GM20431 (cell line): ENCODE data around the gene MAML3.

Experiments used
- in situ Hi-C: fragments of 300-500 bp; cut with MseI, MboI; formaldehyde crosslinking; loops from one replicate; pipeline ENCODE4 v1.15.0; 2020; ENCODE audit warnings: low sequenced_read_pairs; ENCODE audit not compliant: unreplicated experiment

MAML3 gene

DNA sequence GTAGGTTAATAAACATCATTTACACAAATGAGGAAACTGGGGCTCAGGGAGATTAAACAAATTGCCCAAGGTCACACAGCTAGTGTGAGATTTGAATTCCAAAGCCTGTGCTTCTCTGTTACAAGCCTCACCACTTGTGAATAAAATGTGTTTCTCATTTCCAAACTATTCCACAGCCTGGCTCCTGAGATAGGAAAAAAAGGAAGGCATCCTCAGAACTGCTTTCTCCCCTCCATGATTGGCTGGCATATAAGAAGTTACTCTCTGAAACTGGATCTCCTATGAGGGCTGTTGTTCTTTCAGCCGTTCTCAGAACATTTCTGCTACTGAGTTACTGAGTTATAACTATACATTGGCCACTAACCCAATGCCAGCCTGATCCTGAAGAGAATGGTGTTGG lies 237.9 kb downstream of the MAML3 start:
- in situ Hi-C loops, result no loop called here

- in situ Hi-C loops, result no loop called here
These were observed 238.9 kb downstream of the MAML3 start for GRCh38 chr4:139915037-139915436.

DNA sequence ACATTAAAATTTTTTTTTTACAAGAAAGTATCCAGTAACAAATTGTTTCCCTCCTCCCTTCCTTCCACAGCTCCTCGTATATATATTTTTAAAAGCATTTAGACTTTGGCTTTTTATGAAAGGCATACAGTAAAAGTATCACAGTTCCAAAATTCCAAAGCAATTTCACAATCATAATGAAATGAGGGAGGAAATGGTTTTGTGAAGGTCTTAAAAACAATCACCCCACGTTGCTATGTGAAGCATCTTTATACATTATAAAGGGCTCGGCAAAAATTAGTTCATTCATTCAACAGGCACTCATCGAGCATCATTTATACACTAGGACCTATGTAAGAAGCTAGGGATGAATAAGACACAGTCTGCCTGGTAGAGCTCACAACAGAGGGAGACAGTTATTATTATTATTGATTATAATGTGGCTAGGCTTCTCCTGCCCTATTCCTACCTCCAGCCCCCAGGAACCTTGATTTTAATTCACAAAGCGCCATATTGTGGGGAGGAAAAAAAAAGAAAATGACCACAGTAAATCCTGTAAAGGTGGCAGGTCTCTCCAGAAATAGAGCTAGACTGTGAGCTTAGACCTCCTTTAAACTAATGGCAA lies 239.9 kb downstream of the MAML3 start:
- in situ Hi-C loops, result no loop called here

GRCh38 chr4:139913398-139913990 lies 240.5 kb downstream of the MAML3 start:
- in situ Hi-C loops, result no loop called here

DNA sequence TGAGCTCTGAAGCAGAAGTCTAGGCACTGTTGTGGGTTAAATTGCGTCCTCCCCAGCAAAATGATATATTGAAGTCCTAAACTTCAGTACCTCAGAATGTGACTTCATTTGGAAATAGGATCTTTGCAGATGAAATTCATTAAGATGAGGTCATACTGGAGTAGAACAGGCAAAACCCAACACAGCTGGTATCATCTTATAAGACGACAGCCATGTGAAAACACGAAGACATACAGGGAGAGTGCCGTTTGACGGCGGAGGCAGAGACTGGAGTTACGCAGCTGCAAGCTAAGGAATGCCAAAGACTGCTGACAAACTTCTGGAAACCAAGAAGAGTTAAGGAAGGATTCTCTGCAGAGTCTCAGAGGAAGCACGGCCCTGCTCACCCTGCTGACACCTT lies 241.5 kb downstream of the MAML3 start:
- in situ Hi-C loops, result no loop called here

DNA sequence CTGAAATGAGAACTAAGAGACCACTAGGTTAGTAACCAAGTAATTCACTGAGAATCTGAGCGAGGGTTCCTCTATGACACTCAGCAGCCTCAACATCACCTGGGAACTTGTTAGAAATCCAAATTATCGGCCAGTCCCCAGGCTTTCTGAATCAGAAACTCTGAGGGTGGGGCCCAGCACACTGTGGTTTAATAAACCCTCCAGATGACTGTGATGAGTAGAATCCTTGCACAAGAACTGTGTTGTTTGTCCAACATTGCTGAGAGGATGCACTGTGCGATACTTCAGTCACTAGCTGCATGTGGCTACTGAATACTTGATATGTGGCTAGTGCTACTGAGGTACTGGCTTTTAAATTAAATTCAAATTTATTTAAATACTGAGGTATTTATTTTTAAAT lies 243.9 kb downstream of the MAML3 start:
- in situ Hi-C loops, result no loop called here

DNA sequence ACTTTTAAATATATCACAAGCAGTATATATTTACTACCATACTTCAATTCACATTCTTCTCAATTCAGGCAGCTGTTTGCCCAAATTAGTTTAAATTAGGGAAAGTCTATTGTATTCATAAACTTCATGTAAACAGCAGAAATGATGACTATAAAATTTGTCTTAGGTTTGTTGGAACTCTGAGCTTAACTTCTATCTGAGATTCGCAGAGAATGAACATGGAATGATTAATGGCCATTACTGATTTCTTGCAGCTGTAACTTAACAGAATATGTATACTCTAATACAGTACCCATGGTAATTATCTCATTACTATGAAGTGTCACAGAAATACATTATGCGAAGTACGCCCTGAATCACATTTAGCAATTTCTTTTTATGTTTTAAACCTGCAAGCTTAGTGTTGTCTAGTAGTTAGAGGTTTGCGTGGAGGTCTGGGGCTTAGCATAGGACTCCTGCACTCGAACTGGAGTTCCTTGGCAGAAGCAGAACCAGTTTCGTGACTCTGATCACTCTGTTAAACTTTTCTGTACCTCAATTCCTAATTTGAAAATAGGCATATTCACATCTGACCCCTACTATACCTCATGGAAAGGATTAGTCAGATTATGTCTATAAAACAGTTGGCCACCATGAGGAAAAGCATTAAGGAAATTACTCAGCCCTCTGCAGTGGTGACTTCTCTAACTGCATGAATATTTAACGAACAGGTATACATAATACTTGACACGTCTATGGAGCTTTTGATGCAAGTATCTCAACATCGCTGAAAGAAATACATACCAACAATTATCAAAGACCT lies 245.1 kb downstream of the MAML3 start:
- in situ Hi-C loops, result no loop called here

- in situ Hi-C loops, result no loop called here
These were observed 246.8 kb downstream of the MAML3 start for GRCh38 chr4:139907001-139907809.

- in situ Hi-C loops, result no loop called here
These were observed 248.5 kb downstream of the MAML3 start for GRCh38 chr4:139905489-139905888.

GRCh38 chr4:139904406-139904805 lies 249.6 kb downstream of the MAML3 start:
- in situ Hi-C loops, result no loop called here

DNA sequence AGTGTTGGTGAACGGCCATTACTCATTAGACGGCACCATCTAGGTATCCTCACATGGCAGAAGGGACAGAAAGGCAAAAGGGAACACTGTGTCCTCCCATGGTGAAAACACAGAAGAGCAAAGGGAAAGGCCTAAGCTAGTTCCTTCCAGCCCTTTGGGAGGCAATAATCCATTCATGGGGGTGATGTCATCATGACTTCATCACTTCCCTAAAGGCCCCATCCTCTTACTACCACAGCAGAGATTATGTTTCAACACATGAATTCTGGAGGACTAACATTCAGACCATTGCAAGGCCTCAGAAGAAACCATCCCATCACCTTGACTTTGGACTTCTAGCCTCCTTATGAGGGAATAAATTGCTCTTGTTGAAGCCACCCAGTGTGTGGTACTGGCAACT lies 250.1 kb downstream of the MAML3 start:
- in situ Hi-C loops, result no loop called here

DNA sequence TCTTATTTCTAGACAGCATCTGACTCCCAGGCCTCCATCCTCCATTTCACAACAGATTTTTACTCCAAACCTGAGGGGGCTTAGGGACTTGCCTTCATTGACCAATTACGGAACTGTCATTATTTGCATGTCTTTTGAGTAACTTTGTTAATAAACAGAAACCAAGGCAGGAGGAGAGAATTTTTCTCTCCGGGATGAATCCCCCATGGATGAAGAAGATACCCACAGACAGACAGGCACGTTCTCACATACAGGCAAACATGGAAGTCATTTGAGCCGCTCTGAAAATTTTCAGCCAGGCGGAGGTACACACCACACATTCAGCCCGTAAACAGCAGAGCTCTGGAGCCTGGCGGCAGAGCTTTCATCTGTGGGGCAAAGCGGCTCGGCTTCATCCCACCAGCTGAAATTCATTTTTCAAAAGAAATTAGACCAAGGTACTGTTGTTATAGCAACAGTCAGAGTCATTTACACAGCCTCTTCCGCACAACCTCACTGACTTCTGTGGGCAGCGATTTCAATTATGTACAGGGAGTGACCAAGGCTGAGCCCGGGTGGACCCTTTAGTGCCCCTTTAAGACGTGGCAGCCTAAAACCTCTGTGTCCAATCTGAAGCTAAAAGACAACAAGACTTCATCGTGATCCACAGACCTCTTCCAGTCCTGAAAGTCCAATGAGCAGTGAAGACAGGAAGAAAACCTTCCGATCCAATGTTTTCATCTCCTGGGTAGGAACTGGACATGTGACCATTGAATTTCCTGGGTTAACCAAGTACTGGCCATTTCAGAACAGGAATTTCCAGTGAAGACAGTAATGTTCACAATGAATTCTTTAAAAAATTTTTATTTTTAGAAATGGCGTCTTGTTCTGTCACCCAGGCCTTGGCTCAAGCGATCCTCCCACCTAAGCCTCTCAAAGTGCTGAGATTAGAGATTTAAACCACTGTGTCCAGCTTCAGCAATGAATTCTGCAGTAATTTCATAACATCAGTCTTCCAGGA lies 251.4 kb downstream of the MAML3 start:
- in situ Hi-C loops, result no loop called here

DNA sequence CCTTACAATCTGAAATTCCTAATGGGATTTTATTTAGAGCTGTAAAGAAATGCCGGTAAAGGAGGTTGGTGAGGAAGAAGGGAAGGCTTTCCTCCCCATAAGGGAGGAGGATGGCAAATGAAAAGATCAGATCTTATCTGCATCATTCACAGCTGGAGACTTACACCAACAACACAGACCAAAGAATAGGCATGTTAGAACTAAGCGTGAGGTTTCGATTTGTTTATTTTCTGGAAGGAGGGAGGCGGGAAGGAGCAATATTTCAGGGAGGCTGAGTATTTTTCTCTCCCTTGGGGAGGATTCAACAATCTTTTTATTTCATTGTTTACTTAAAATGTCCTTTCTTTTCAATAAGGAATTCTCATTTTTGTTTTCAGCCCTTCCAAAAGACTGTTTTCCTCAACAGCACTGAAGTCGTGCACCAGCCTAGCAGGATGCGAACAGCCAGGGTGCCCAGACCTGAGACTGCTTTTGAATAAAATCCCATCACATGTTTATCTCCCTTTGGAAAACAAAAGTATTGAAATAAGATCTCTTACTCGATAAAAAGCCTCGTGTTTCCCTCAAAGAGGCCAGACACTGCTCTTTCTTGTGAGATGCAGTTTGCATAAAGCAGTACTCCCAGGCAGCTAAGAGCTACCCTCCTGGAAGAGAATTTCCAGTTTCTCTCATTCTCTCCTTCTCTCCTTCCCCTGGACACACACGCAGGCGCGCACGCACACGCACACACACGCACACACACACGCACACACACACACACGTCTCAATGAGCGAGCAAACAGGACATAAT lies 252.3 kb downstream of the MAML3 start:
- in situ Hi-C loops, result no loop called here

GRCh38 chr4:139900964-139901376 lies 253.0 kb downstream of the MAML3 start:
- in situ Hi-C loops, result no loop called here

- in situ Hi-C loops, result no loop called here
These were observed 254.6 kb downstream of the MAML3 start for GRCh38 chr4:139899346-139899745.

- in situ Hi-C loops, result no loop called here
These were observed 255.7 kb downstream of the MAML3 start for GRCh38 chr4:139898293-139898692.

DNA sequence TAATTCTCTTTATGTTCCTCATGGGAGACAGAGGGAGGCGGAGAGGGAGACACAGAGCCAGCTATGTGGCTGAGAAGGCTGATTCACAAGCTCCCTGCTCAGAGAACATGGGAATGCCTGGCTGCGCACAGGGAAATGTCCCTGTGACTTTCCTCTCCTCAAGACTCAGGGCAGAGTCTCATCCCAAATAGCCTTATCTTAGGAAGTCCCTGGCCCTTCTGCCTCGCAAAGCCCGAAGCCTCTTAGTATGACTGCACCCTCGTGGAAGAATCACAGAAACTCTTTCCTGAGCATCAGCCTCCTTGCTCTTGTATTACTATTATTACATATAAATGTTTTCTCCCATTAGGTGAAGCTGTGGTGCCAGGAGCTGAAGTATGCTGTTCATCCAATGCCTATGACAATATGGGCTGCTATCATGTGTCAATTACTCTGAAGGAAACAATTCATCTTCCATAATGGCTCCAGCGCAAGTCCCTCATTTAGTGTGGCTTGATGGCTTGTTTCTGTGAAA lies 257.8 kb downstream of the MAML3 start:
- in situ Hi-C loops, result no loop called here

GRCh38 chr4:139893801-139894200 lies 260.2 kb downstream of the MAML3 start:
- in situ Hi-C loops, result no loop called here
